CD4-positive, CD25-positive, alpha-beta regulatory T cell (primary cell): ENCODE data around the gene SLK. TPM values are rescaled to one million over a fixed set of nuclear protein-coding genes. Genes with fewer than 3 reads are reported as not detected.

ENCODE experiments used
- ATAC-seq, 2 donors: fragments of 150-1000 bp; cut with Tn5 transposase; one replicate each; pipeline ENCODE4 v1.10.0; 2021; ENCODE audit warnings: low read depth in 2 of 2, moderate number of reproducible peaks in 2 of 2, moderate library complexity in 1 of 2
- DNase-seq, 3 donors: peaks; one replicate each; pipeline versions ENCODE4 v3.0.0 to v3.0.0-alpha.2; 2012 to 2022; ENCODE audit warnings: mixed read lengths in 1 of 3
- H3K27ac ChIP-seq: one replicate; pipeline ENCODE4 v1.7.0; 2013; ENCODE audit warnings: mild to moderate bottlenecking, low read length; ENCODE audit not compliant: insufficient read depth, poor library complexity, severe bottlenecking
- H3K27me3 ChIP-seq: one replicate; pipeline ENCODE4 v1.7.0; 2013; ENCODE audit warnings: low read length; ENCODE audit not compliant: control insufficient read depth, insufficient read depth
- H3K36me3 ChIP-seq: one replicate; pipeline ENCODE4 v1.7.0; 2013; ENCODE audit warnings: mild to moderate bottlenecking, low read length, moderate library complexity; ENCODE audit not compliant: control insufficient read depth, insufficient read depth
- H3K4me1 ChIP-seq: 2 replicates; pipeline ENCODE4 v1.7.0; 2013; ENCODE audit warnings: mild to moderate bottlenecking, low read length; ENCODE audit not compliant: insufficient read depth, control insufficient read depth, poor library complexity, severe bottlenecking
- H3K4me3 ChIP-seq: one replicate; pipeline ENCODE4 v1.7.0; 2013; ENCODE audit warnings: low read depth, mild to moderate bottlenecking, low read length, moderate library complexity
- H3K9me3 ChIP-seq, 2 experiments: 1 replicate in 1 of 2; 2 replicates in 1 of 2; pipeline ENCODE4 v1.7.0; 2013; ENCODE audit warnings: low read length in 2 of 2, mild to moderate bottlenecking in 1 of 2, moderate library complexity in 1 of 2; ENCODE audit not compliant: control insufficient read depth in 2 of 2
- H3K27ac Mint-ChIP-seq, 3 donors: one replicate each; pipeline ENCODE4 v1.8.0; 2020 to 2022; ENCODE audit warnings: mild to moderate bottlenecking in 3 of 3, mixed read lengths in 3 of 3, moderate library complexity in 2 of 3
- H3K27me3 Mint-ChIP-seq: one replicate; pipeline ENCODE4 v1.8.0; 2022; ENCODE audit warnings: mild to moderate bottlenecking, mixed read lengths
- H3K36me3 Mint-ChIP-seq: one replicate; pipeline ENCODE4 v1.8.0; 2020; ENCODE audit warnings: mixed read lengths
- H3K4me1 Mint-ChIP-seq, 4 donors: one replicate each; pipeline ENCODE4 v1.8.0; 2020 to 2022; ENCODE audit warnings: mixed read lengths in 4 of 4, mild to moderate bottlenecking in 1 of 4
- H3K4me3 Mint-ChIP-seq, 4 donors: one replicate each; pipeline ENCODE4 v1.8.0; 2020 to 2022; ENCODE audit warnings: mild to moderate bottlenecking in 4 of 4, mixed read lengths in 4 of 4, moderate library complexity in 3 of 4
- H3K9me3 Mint-ChIP-seq, 7 donors: one replicate each; pipeline ENCODE4 v1.8.0; 2020 to 2022; ENCODE audit warnings: mixed read lengths in 7 of 7, mild to moderate bottlenecking in 3 of 7, moderate library complexity in 2 of 7
- polyA plus RNA-seq, 4 donors: library from polyadenylated mRNA; unstranded; fragments of 300-500 nt; fragmentation: Illumina TruSeq; gene quantifications; one replicate each; pipeline ENCODE4 v1.2.3, GENCODE V29; 2021
- total RNA-seq: library from RNA; stranded (reverse); gene quantifications from one replicate; pipeline ENCODE4 v1.2.3, GENCODE V29; 2022

Gene SLK
- total and polyA plus RNA-seq, 5 donors from 2014 or later: 3.2 to 23.5 (median 3.4) TPM

GRCh38 chr10:103947799-103948516, 19.0 kb upstream of the SLK start:
- no peaks in the 10 kb centered on the region for H3K36me3 Mint-ChIP-seq
- peak in 1 of 3 donors; percentile 13 for DNase-seq
- no peaks in the 10 kb centered on the region for H3K36me3 ChIP-seq
- peak; percentile 47 to 63 for ATAC-seq
- H3K9me3 Mint-ChIP-seq: peaks cover 0 to 1% (median 0%) of the 10 kb centered on the region in 7 donors
- H3K27me3 Mint-ChIP-seq: peaks cover 5% of the 10 kb centered on the region
- peak overlapping the region; percentile 16 for H3K4me3 ChIP-seq
- H3K27ac Mint-ChIP-seq: peak overlapping the region; percentile 8 to 34 (median 27)
- peaks cover 0 to 13% (median 10%) of the 10 kb centered on the region in 4 donors for H3K4me1 Mint-ChIP-seq
- no peaks in the 10 kb centered on the region for H3K9me3 ChIP-seq
- no peaks in the 10 kb centered on the region for H3K27me3 ChIP-seq
- H3K27ac ChIP-seq: no peak overlapping the region
- no peaks in the 10 kb centered on the region for H3K4me1 ChIP-seq
- H3K4me3 Mint-ChIP-seq: peak overlapping the region in 1 of 4 donors; percentile 49

DNA sequence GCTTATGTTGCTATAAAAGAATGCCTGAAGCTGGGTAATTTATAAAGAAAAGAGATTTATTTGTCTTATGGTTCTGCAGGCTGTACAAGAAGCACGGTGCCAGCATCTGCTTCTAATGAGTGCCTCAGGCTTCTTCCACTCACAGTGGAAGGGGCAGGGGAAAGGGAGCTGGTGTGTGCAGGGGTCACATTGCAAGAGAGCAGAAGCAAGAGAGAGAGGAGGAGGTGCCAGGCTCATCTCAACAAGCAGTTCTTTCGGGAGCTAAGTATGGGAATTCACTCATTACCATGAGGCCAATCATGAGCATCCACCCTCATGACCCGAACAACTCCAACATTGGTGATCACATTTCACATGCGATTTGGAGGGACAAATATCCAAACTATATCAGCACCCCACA, 17.2 kb upstream of the SLK start:
- peaks cover 14% of the 10 kb centered on the region for H3K27me3 Mint-ChIP-seq
- peak overlapping the region in 1 of 3 donors; percentile 19 for H3K27ac Mint-ChIP-seq
- no peak overlapping the region for H3K4me3 Mint-ChIP-seq
- peaks cover 0 to 3% (median 0%) of the 10 kb centered on the region in 7 donors for H3K9me3 Mint-ChIP-seq
- H3K36me3 Mint-ChIP-seq: no peaks in the 10 kb centered on the region
- ATAC-seq (no peak), DNase-seq (no peak)
- Histone ChIP-seq H3K27me3 (no peaks in the 10 kb centered on the region), H3K9me3 (no peaks in the 10 kb centered on the region), H3K4me3 (no peak overlapping the region), H3K4me1 (no peaks in the 10 kb centered on the region), H3K27ac (no peak overlapping the region), H3K36me3 (no peaks in the 10 kb centered on the region)
- peaks cover 0 to 13% (median 10%) of the 10 kb centered on the region in 4 donors for H3K4me1 Mint-ChIP-seq

DNA sequence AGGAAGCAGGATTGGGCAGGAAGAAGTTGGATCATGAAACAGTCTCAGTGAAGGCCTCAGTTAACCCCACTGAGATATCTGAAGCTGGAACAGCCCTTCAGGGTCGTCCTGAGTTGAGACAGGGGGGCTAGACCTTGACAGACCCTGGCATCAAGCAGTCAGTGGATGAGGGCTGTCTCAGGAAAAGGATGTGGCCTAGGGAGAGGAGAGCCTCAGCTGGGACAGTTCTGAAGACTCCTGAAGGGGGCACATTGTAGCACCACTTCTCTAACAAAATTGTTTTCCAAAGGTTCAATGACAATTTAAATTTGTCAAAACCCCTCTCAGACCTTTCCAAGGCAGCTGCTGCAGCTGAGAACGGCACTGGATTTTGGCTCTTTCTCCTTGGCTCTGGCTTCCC, 15.8 kb upstream of the SLK start:
- ATAC-seq (no peak), DNase-seq (no peak)
- no peak overlapping the region for H3K4me3 Mint-ChIP-seq
- H3K27me3 Mint-ChIP-seq: peaks cover 19% of the 10 kb centered on the region
- Histone ChIP-seq H3K4me1 (no peaks in the 10 kb centered on the region), H3K9me3 (no peaks in the 10 kb centered on the region), H3K27me3 (no peaks in the 10 kb centered on the region), H3K4me3 (no peak overlapping the region), H3K27ac (no peak overlapping the region), H3K36me3 (no peaks in the 10 kb centered on the region)
- H3K4me1 Mint-ChIP-seq: peaks cover 0 to 13% (median 10%) of the 10 kb centered on the region in 4 donors
- H3K36me3 Mint-ChIP-seq: no peaks in the 10 kb centered on the region
- H3K9me3 Mint-ChIP-seq: peaks cover 0 to 3% (median 0%) of the 10 kb centered on the region in 7 donors
- peak overlapping the region in 1 of 3 donors; percentile 11 for H3K27ac Mint-ChIP-seq

- Mint-ChIP-seq H3K36me3 (no peaks in the 10 kb centered on the region), H3K27ac (no peak overlapping the region), H3K4me3 (no peak overlapping the region), H3K4me1 (peaks cover 0 to 12% (median 10%) of the 10 kb centered on the region in 4 donors), H3K27me3 (peaks cover 25% of the 10 kb centered on the region), H3K9me3 (peaks cover 0 to 3% (median 0%) of the 10 kb centered on the region in 7 donors)
- Histone ChIP-seq H3K4me1 (no peaks in the 10 kb centered on the region), H3K27me3 (peaks cover 3% of the 10 kb centered on the region), H3K27ac (no peak overlapping the region), H3K9me3 (no peaks in the 10 kb centered on the region), H3K4me3 (no peak overlapping the region), H3K36me3 (no peaks in the 10 kb centered on the region)
- DNase-seq (no peak), ATAC-seq (no peak)
These were observed 15.0 kb upstream of the SLK start for GRCh38 chr10:103951942-103952341.

DNA sequence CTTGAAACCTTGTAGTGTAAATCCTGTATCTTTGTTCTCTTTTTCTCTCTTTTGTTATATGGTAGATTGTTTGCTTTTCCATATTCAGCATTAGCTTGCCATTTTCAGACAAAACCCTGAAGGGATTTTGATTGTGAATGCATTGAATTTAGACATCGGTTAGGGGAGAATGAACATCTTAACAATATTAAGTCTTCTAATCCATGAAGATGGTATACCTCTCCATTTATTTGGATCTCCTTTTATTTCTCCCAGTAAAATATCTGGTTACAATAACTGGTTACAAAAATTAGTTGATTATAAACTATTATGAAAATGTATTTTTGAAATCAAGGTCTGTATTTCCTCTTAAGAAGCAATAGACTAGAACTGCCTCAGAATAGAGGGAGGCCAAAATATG, 12.4 kb upstream of the SLK start:
- Histone ChIP-seq H3K4me1 (no peaks in the 10 kb centered on the region), H3K9me3 (no peaks in the 10 kb centered on the region), H3K36me3 (no peaks in the 10 kb centered on the region), H3K27ac (no peak overlapping the region), H3K4me3 (no peak overlapping the region), H3K27me3 (peaks cover 9% of the 10 kb centered on the region)
- Mint-ChIP-seq H3K9me3 (peaks cover 0 to 3% (median 0%) of the 10 kb centered on the region in 7 donors), H3K4me1 (no peaks in the 10 kb centered on the region), H3K27me3 (peaks cover 29% of the 10 kb centered on the region), H3K27ac (no peak overlapping the region), H3K4me3 (no peak overlapping the region), H3K36me3 (no peaks in the 10 kb centered on the region)
- no peak for ATAC-seq
- no peak for DNase-seq

GRCh38 chr10:103958996-103959395, 7.9 kb upstream of the SLK start:
- H3K4me1 Mint-ChIP-seq: no peaks in the 10 kb centered on the region
- H3K27me3 Mint-ChIP-seq: peaks cover 15% of the 10 kb centered on the region
- no peaks in the 10 kb centered on the region for H3K36me3 ChIP-seq
- H3K9me3 Mint-ChIP-seq: peaks cover 0 to 3% (median 0%) of the 10 kb centered on the region in 7 donors
- no peak for DNase-seq
- no peaks in the 10 kb centered on the region for H3K4me1 ChIP-seq
- H3K27ac Mint-ChIP-seq: no peak overlapping the region
- no peaks in the 10 kb centered on the region for H3K9me3 ChIP-seq
- no peak overlapping the region for H3K4me3 ChIP-seq
- H3K36me3 Mint-ChIP-seq: no peaks in the 10 kb centered on the region
- no peak for ATAC-seq
- no peak overlapping the region for H3K27ac ChIP-seq
- H3K27me3 ChIP-seq: peaks cover 9% of the 10 kb centered on the region
- peak overlapping the region in 1 of 4 donors; percentile 52 for H3K4me3 Mint-ChIP-seq

DNA sequence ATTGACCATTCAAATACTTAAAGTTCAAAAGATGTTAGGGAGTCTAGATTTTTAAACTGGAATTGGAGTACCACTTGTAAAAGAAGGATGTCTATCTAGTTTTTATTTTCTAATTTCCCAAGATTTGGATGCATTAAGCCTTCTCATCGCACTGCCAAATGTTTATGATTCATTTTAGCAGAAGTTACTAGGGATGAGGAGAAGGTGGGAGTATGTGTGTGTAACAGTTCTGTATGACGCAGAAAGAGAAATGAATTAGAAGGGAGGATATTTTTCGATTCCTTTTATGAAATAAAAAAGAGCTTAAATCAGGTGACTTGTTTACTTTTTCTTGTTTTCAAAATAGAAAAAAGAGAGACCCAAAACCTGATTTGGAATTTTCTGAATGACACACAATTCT, 6.8 kb upstream of the SLK start:
- Histone ChIP-seq H3K36me3 (no peaks in the 10 kb centered on the region), H3K4me3 (no peak overlapping the region), H3K27ac (no peak overlapping the region), H3K9me3 (no peaks in the 10 kb centered on the region), H3K4me1 (no peaks in the 10 kb centered on the region), H3K27me3 (peaks cover 9% of the 10 kb centered on the region)
- Mint-ChIP-seq H3K36me3 (no peaks in the 10 kb centered on the region), H3K27me3 (peaks cover 14% of the 10 kb centered on the region), H3K9me3 (peaks cover 0 to 2% (median 0%) of the 10 kb centered on the region in 7 donors), H3K27ac (no peak overlapping the region), H3K4me3 (no peak overlapping the region), H3K4me1 (no peaks in the 10 kb centered on the region)
- no peak for DNase-seq
- no peak for ATAC-seq
